Stimulated activated CD4-positive, alpha-beta T cell treated with anti-CD3 and anti-CD28 coated beads, Interleukin-4, amount 100 ng/mL, for 24 hours (primary cell): Measurements from ENCODE around the gene WTAP.
A peak's percentile ranks its signal among the peaks of the same experiment; 100 is the strongest.
"Not testable (repeated sequence)": the region's sequence is repeated elsewhere in the genome, so short reads cannot be mapped to it uniquely, and the experiment has no call there.

Experiments used
- DNase-seq: peaks from one replicate; pipeline ENCODE4 v3.0.0-alpha.2; 2020

WTAP gene

DNA sequence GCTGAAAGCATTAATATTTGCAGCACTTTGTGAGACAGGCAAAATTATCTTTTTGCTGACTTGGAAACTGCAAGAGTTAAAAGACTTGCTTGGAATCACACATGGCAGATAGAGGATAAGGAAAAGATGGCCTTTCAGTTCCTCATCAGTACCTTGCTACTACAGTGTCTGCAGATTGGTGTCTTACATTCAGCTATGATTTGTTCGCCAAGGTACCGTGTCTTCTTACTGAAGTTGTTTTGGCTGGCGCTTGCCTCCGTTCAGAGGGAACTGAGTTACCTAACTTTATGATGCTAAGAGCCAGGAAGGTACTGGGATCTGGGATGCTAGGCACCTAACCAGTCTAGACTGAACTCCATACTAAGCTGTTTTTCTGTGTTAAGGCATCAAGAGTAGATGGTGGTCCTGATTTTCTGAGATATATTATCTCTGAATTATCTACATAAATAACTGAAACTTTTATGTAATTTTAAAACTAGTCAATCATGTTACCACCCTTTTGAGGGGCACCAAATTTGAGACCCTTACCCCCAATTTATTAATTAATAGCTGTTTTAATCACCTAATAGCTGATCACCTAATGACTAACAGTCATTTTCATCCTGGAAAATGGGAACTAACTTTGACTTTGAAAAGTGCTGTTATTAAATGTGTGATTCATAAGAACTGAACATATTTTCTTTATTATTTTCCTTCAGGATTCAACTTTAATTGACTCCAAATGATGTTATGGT is 2.5 kb downstream of the WTAP start:
- no peak for DNase-seq

DNA sequence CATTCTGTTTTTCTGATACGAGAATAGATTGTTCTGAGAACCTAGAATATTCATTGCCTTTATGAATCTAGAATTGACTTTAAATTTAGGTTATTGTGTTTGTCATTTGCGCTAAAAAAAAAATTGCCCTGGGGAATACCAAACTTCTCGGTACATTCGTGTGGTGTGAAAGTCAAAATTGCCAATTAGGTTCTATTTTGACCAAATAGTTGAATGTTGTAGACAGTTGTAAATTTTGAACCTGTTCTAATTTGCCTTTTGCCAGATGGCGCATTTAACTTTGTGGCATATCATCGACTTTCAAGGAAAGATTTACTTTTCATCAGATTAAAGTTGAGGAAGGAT is 3.0 kb downstream of the WTAP start:
- no peak for DNase-seq

DNA sequence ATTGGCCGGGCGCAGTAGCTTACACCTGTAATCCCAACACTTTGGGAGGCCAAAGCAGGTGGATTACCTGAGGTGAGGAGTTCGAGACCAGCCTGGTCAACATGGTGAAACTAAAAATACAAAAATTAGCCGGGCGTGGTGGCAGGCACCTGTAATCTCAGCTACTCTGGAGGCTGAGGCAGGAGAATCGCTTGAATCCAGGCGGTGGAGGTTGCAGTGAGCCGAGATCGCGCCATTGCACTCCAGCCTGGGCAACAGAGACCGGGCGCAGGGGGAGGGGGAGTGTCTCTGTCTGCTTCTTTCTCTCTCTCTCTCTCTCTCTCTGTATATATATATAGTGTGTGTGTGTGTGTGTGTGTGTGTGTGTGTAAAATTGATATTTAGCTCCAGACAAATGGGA is 5.2 kb downstream of the WTAP start:
- DNase-seq: not testable (repeated sequence)

DNA sequence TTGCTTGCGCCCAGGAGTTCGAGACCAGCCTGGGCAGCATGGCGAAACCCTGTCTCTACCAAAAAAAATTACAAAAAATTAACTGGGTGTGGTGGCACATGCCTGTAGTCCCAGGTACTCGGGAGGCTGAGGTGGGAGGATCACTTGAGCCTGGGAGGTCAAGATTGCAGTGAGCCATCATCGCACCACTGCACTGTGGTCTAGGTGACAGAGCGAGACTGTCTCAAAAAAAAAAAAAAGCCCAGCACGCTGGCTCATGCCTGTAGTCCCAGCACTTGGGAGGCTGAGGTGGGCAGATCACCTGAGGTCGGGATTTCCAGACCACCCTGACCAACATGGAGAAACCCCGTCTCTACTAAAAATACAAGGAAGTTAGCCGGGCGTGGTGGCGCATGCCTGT is 6.1 kb downstream of the WTAP start:
- not testable (repeated sequence) for DNase-seq

DNA sequence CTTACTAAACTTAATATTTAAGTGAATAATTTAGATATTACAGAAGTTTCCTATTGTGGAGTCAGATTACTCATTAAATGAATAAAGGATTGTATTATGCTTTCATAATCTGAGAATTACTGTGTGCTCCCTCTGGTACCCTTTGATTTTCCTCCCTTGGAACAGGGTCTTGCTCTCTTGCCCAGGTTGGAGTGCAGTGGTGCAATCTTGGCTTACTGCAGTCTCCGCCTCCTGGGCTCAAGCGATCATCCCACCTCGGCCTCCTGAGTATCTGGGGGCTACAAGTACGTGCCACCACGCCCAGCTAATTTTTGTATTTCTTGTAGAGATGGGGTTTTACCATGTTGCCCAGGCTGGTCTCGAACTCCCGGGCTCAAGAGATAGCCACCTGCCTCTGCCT is 9.6 kb downstream of the WTAP start:
- no peak for DNase-seq

DNA sequence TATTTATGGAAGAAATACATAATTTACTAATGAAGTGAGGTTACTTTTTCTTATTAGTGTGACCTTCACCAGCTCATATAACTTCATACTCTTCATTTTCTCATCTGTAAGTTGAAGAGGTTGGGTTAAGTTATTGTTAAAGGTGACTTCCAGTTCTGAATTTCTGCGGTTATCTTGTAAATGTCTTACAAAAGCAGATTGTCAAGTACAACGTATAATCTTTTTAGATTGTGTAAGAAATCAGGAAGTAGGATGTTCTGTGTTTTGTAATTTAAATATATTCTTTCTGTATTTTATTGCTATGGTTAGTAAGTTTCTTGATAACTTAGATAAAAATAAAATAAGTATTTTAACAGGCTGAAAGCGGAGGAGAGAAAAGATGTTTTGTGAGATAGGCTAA is 12.0 kb downstream of the WTAP start:
- no peak for DNase-seq

DNA sequence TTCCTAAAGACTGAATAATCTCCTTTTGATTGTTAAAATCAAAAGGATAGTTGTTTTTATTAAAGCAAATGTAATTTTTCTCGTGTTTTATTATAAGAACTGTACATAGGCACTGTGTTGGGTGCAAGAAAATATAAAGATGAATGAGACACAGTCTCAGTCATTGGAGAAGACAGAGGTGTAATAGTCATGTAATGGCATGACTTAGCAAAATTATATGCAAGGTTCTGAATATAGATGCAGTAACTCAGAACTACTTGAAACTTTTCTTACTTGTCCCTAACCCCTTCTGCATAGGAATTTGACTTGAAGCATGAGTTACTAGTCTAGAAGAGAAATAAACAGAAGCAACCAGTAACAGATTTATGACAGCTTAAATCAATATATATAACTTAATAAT is 14.9 kb downstream of the WTAP start:
- DNase-seq: no peak

DNA sequence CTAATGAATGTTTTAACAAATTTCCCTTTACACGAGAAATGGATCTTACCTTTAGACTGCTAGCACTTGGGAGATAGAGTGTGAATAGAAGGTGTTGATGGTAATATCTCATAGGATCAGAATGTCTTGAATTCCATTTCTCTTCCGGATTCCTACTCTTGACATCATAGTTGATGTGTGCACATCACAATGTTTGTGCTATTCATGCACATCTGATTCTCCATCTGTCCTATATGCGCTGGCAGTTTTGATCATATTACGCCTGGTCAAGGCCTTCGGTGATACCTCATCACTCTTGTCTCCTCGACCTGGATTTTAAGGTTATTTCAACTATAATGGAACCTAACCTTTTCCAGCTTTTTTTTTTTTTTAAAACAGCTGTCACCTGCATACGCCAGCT is 17.8 kb downstream of the WTAP start:
- no peak for DNase-seq

DNA sequence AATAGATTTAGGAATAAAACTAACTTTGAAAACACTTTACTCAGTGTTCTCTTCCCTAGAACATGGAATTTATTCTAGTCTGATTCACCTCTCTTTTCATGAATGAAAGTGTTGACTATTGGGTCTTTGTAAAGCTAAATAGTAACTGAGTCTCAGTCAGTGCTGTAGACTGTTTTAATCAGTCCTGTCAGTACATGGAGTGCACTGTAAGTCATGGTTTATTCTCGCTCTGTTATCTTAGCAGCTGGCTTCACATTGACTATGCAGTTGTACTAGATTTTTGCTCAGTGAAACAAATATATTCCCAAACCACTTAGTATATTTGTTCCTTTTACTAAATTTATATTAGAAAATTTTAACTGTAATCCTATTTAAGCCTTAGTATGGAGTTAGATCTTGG is 19.5 kb downstream of the WTAP start:
- no peak for DNase-seq

DNA sequence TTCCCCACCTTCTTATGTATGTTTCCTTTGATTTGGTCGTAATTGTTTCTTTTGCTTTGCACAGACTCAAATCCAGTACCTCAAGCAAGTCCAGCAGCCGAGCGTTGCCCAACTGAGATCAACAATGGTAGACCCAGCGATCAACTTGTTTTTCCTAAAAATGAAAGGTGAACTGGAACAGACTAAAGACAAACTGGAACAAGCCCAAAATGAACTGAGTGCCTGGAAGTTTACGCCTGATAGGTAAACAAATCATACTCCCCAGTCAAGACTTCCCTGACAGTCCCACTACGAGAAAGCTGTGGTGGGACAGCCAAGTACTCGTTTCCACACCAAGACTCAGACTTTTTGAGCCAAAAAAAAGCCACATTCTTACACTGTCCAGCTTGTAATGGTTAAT is 20.8 kb downstream of the WTAP start:
- not testable (repeated sequence) for DNase-seq

DNA sequence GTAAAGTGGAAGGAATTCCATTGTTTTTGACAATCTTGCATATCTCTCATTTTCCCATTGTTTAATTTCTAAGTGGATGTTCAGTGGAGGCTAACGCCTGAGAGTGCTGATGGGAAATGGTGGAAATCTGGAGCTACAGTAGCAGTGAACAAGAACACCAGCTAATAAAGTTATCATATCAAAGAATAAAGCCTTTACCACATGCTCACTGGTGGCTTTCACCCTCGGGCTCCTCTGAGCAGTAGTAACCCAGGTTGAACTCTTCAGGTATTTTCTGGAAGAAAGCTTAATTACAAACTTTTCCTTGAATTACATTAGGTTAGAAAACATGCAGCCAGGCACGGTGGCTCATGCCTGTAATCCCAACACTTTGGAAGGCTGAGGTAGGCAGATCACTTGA is 24.1 kb downstream of the WTAP start:
- DNase-seq: no peak

DNA sequence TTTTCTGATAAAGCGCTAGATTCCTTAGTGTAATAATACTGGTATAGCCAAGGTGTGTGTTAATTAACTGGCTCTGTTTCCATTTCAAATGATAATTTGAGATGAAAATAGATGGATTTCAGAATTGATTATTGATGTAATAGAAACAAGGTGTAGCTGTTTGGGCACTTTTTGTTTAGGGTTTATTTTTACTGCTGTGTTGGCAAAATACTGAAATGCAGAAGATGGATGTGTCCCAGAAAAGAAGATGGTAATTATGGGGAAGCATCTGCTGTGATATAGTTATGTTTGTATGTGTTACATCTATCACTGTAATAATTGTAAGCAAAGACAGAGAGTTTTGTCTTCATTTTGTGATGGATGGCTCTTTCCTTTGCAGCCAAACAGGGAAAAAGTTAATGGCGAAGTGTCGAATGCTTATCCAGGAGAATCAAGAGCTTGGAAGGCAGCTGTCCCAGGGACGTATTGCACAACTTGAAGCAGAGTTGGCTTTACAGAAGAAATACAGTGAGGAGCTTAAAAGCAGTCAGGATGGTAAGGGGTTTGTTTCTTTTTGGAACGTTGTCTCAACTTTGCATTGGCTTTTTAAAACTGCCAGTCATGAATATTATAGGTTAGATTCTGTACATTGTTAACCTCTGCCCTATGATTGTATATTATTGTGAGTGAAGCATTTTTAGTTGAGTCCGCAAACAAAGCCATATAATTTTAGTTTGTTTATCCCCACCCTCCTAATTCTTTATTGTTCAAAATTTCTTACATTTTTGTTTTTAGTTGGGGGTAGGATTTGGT is 26.0 kb downstream of the WTAP start:
- DNase-seq: no peak

DNA sequence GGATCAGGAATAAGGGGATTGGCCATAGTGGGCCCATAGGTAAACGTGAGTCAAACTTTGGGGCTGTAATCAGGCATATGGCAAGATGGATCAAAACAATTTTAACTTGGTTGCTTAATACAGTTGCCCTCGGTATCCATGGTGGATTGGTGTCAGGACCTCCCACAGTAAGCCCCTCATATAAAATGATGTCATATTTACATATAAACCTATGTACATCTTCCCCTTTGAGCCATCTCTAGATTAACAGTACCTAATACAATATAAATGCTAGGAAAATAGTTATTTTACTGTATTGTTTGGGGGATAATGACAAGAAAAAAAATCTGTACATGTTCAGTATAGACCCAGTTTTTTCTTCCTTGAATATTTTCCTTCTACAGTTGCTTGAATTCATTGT is 27.1 kb downstream of the WTAP start:
- no peak for DNase-seq

DNA sequence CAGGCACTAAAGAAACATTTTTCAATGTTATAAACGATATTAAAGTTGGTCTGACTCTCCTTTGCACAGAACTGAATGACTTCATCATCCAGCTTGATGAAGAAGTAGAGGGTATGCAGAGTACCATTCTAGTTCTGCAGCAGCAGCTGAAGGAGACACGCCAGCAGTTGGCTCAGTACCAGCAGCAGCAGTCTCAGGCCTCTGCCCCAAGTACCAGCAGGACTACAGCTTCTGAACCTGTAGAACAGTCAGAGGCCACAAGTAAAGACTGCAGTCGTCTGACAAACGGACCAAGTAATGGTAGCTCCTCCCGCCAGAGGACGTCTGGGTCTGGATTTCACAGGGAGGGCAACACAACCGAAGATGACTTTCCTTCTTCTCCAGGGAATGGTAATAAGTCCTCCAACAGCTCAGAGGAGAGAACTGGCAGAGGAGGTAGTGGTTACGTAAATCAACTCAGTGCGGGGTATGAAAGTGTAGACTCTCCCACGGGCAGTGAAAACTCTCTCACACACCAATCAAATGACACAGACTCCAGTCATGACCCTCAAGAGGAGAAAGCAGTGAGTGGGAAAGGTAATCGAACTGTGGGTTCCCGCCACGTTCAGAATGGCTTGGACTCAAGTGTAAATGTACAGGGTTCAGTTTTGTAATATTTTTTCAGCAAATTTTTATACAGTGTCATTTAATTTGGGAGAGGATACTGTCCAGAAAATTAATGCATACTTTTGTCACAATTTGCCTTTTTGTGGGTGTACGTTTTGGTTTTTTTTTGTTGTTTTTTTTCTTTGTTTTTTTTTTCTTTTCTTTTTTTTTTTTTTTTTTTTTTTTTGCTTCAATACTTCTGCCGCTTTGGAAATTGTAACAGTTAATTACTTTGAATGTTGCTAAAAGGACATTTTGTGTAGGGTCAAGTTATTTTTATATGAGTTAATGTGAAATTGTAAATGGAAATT is 27.9 kb downstream of the WTAP start:
- DNase-seq: no peak

DNA sequence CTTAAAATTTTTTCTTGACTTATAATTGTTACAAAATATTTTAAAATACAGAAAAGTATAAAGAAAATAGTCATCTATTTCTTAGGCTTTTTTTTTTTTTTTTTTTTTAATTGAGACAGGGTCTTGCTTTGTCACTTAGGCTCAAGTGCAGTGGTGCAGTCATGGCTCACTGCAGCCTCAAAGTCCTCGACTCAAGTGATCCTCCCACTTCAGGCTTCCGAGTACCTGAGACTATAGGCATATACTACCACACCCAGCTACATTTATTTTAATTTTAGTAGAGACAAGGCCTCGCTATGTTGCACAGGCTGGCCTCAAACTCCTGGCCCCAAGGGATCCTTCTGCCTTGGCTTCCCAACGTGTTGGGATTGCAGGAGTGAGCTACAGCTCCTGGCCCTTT is 29.2 kb downstream of the WTAP start:
- no peak for DNase-seq

DNA sequence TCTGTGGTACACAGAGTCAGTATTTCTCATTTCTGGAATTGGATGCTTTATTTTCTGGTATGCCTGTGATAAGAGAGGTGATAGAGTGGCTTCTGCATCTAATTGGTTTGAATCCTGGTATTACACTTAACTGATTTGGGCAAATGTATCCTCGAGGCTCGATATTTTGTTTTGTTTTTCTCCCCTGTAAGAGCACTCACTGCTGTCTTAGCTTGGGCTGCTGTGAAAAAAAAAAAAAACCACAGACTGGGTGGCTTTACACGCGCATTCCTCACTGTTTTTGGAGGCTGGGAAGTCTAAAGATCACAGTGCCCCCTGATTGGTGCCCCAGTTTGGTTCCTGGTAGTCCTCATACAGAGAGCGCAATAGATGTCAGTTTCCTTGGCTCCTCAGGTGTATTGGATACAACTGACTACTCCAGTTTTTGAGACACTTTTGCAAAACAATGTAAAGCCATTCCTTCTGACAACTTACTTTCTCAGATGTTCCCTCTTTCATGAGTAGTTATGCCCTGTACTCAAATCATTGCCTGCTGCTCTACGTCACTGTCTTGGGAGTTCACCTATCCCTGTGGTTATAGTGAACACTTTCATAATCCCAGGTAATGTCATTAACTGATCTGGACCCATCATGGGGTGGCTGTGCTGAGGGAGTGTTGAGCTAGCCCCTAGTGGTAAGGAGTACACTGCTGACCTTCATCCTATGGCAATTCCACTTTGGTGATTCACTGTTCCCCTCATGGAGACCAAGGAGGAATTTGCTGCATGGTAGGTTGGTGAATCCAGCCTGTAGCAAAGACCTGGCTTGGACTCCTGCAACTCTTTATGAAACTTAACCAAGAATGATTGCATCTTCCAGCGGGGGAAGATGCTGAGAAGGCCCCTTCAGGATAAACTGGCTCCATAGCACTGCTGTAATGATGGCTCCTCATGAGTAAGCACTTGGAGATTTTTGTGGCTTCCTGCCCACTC is 31.0 kb downstream of the WTAP start:
- DNase-seq: no peak

DNA sequence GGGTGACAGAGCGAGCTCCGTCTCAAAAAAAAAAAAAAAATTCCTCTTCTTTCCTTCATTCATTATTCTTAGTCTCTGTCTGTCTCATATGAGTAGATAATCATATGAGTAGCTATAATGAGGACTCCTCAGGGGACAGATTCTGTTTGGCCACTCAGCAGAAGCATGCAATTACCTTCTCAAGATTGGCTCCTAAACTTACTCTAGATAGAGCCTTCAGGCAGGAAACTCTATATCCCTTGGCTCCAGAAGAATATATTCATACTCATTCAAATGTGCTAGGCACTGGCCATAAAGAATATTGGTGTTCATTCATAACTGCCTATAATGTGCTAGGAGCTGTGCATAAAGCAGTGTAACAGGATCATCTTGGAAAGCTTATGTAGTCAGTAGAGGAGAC is 32.3 kb downstream of the WTAP start:
- DNase-seq: no peak

DNA sequence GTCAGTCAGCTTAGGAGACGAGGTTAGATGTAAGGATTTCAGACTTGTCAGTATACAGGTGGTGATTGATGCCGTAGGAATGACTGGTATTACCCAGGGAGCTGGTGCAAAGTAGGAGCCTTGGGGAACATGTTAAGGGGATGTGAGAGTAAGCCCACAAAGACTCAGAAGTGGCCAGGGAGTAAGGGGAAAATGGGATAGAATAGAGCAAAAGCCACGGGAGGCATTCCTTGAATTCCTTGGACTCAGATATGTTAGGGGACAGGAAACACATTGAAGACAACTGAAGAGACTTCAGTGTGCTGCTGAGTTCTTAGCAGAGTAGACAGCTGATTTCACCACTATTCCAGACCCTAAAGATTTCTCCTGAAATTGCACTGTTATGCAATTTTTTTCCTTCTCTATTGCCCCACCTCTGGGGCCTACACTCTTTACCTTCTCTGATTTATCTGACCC is 33.3 kb downstream of the WTAP start:
- DNase-seq: no peak

DNA sequence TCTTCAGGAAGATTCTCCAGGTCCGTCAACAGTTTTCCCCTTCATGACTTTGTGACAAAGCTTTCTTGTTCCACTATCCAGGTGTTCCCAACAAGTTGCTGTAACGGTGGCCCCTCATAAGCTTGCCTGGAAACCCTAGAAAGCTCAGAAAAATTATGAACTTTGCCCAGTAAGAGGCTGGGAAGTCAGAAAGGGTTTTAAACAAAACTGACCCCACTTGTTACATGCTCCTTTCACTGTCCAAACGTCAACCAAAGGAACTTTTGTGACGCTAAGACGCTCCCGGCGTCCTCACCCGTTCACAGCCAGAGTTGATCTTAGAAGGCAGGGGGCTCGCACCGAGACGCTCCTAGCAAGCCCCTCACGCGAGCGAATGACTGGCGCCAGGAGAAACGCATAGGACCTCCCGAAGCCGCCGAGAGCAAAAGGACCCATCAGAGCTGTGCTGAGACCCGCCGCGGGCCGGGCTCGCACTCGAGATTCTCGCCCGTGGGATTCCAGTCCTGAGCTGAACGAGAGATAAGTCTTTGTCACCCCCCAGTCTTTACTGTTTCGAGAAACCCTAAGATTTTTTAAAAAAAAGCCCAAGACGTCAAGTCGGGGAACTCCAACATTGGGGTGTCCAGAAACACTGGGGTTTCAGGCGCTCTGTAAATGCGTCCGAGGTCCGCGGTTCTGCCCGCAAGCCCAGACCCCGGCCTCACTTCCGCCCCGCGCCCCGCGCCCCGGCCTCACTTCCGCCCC is 34.0 kb downstream of the WTAP start:
- peak; percentile 24 for DNase-seq

DNA sequence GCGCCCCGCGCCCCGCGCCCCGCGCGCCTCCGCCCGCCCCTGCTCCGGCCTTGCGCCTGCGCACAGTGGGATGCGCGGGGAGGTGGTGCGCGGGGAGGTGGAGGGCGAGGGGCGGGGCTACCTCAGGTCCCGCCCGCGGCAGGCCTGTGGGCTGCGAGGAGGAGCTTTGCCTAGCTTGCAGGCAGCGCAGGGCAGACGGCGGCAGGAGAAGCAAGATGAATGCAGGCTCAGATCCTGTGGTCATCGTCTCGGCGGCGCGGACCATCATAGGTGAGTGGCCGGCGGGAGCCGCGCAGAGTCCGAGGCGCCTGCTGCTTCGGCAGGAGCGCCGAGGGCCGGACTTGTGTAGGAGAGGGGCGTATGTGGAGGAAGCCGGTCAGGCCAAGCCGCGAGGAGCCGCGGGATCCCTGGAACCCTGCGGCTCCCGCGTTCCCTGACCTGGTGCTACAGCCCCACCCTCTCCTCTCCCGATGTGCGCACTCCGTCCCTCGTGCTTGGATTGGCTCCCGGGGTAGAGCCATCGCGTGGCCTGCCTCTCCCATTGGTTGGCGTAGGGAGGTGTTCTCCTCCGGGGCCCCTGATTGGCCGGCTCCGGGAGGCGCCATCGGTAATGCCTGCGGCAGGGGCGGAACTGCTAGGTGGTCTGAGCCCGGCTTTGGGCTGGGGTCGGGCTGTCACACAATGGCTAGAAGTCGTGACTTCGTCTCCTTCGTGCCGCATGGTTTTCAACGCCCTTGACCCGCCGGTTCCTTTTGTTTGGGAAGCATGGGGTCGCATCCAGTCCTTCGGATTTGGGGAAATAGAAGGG is 34.8 kb downstream of the WTAP start, which contains the start of gene ACAT2:
ACAT2 (plus strand) TSS at position 173 of the 808 bp plus-strand sequence; CDS start at position 216, 43 bp downstream.
- DNase-seq: peak; percentile 95
